ENCODE measurements around the gene RUBCNL.

Gene RUBCNL

DNA sequence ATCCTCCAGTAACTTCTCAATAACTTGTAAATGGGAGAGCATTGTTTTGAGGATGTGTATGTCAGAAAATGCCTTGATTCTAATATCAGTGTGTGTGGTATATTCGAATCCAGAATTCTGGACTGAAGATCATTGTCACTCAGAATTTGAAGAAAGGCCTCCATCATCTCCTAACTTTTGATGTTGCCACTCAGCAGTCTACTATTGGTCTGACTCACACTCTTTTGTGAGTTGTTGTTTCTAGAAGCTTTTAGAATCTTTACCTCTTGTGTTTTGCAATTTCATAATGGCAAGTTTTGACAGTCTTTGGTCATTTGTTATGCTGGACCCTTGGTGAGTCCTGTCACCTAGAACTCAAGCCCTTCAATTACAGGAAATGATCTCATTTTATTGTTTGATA is 77.0 kb downstream of the RUBCNL start:
- H3K4me2 ChIP-seq (ENCODE audit: low read depth, low read length), result no peak overlapping the region
- no peak overlapping the region for H3K9ac ChIP-seq (ENCODE audit: low read length)
- H3K27ac ChIP-seq (ENCODE audit: low read length), result no peak overlapping the region
- H2AFZ ChIP-seq (ENCODE audit: low read length), result no peak overlapping the region
- H4K20me1 ChIP-seq (ENCODE audit: insufficient read depth, low read length), result no peaks in the 10 kb centered on the region
- H3K9me3 ChIP-seq (replicated peaks; ENCODE audit: insufficient read depth, low read length), result no peaks in the 10 kb centered on the region
- no peaks in the 10 kb centered on the region for H3F3A ChIP-seq (ENCODE audit: insufficient read depth, low read length)
- H3K36me3 ChIP-seq (replicated peaks; ENCODE audit: insufficient read depth, low read length), result no peaks in the 10 kb centered on the region
- no peak overlapping the region for H3K4me3 ChIP-seq (ENCODE audit: low read length)
- H3K9me2 ChIP-seq (replicated peaks; ENCODE audit: insufficient read depth, low read length), result no peaks in the 10 kb centered on the region
- H3K27me3 ChIP-seq (replicated peaks; ENCODE audit: insufficient read depth, low read length), result no peaks in the 10 kb centered on the region
- H3K79me2 ChIP-seq (ENCODE audit: low read length), result no peaks in the 10 kb centered on the region
- H3K4me1 ChIP-seq (ENCODE audit: low read length), result no peaks in the 10 kb centered on the region
- no peak for TF ChIP-seq EZH2 (optimal IDR thresholded peaks at IDR 0.05; ENCODE audit: low read depth, low read length)
- no peak for TF ChIP-seq EZH2phosphoT487 (IDR thresholded peaks at IDR 0.05; ENCODE audit: low read length)
- TF ChIP-seq, protein P1, sequence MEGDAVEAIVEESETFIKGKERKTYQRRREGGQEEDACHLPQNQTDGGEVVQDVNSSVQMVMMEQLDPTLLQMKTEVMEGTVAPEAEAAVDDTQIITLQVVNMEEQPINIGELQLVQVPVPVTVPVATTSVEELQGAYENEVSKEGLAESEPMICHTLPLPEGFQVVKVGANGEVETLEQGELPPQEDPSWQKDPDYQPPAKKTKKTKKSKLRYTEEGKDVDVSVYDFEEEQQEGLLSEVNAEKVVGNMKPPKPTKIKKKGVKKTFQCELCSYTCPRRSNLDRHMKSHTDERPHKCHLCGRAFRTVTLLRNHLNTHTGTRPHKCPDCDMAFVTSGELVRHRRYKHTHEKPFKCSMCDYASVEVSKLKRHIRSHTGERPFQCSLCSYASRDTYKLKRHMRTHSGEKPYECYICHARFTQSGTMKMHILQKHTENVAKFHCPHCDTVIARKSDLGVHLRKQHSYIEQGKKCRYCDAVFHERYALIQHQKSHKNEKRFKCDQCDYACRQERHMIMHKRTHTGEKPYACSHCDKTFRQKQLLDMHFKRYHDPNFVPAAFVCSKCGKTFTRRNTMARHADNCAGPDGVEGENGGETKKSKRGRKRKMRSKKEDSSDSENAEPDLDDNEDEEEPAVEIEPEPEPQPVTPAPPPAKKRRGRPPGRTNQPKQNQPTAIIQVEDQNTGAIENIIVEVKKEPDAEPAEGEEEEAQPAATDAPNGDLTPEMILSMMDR (IDR thresholded peaks at IDR 0.05; ENCODE audit: low read length), result no peak
- DNase-seq, result no peak

DNA sequence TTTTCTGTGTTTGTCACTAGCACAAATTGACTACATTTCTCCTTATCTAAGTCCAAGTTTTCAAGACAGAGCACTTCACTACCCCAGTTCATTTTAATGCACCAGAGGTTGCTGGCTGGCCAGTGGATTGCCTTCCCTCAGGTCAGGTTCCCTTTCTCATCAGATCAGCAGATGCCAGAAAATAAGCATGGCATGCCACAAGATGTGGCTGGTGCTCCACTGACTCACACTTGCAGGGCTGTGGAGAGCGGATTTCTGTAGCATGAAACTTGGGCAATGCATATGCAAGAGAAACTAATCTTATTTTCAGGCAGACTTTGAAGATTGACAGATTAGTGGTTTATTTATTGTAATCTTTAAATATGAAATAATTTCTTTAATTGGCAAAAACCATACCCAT is 79.5 kb downstream of the RUBCNL start:
- Histone ChIP-seq H3K9me3 (replicated peaks; ENCODE audit: insufficient read depth, low read length) (no peaks in the 10 kb centered on the region), H4K20me1 (ENCODE audit: insufficient read depth, low read length) (no peaks in the 10 kb centered on the region), H3K9ac (ENCODE audit: low read length) (no peak overlapping the region), H3K4me2 (ENCODE audit: low read depth, low read length) (no peak overlapping the region), H3K79me2 (ENCODE audit: low read length) (no peaks in the 10 kb centered on the region), H2AFZ (ENCODE audit: low read length) (no peak overlapping the region), H3K27me3 (replicated peaks; ENCODE audit: insufficient read depth, low read length) (no peaks in the 10 kb centered on the region), H3F3A (ENCODE audit: insufficient read depth, low read length) (no peaks in the 10 kb centered on the region), H3K4me1 (ENCODE audit: low read length) (no peaks in the 10 kb centered on the region), H3K27ac (ENCODE audit: low read length) (no peak overlapping the region), H3K9me2 (replicated peaks; ENCODE audit: insufficient read depth, low read length) (no peaks in the 10 kb centered on the region), H3K36me3 (replicated peaks; ENCODE audit: insufficient read depth, low read length) (no peaks in the 10 kb centered on the region), H3K4me3 (ENCODE audit: low read length) (no peak overlapping the region)
- TF ChIP-seq EZH2 (optimal IDR thresholded peaks at IDR 0.05; ENCODE audit: low read depth, low read length) (no peak), EZH2phosphoT487 (IDR thresholded peaks at IDR 0.05; ENCODE audit: low read length) (no peak)
- TF ChIP-seq, protein P1 (IDR thresholded peaks at IDR 0.05; ENCODE audit: low read length), result no peak
- no peak for DNase-seq

DNA sequence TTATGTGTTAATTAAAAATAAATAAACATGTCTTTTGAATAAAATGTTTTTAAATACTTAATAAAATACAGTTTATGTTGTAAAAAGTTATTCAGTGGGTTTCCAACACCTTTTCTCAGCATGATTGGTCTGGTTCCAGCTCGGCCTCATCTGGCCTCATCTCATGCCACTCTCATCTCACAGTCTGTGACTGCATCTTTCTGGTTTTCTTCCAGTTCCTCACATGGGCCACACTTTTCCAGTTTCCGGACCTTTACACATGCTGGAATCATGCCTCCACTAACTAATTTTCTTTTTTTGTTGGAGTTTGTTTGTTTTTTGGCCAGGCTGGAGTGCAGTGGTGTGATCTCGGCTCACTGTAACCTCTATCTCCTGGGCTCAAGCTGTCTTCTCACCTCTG is 82.5 kb downstream of the RUBCNL start:
- H3K4me3 ChIP-seq (ENCODE audit: low read length), result no peak overlapping the region
- TF ChIP-seq, protein P1 (IDR thresholded peaks at IDR 0.05; ENCODE audit: low read length), result no peak
- TF ChIP-seq EZH2phosphoT487 (IDR thresholded peaks at IDR 0.05; ENCODE audit: low read length), result no peak
- TF ChIP-seq EZH2 (optimal IDR thresholded peaks at IDR 0.05; ENCODE audit: low read depth, low read length), result no peak
- H3K9me3 ChIP-seq (replicated peaks; ENCODE audit: insufficient read depth, low read length), result no peaks in the 10 kb centered on the region
- H3K4me2 ChIP-seq (ENCODE audit: low read depth, low read length), result no peak overlapping the region
- no peak overlapping the region for H2AFZ ChIP-seq (ENCODE audit: low read length)
- no peaks in the 10 kb centered on the region for H3F3A ChIP-seq (ENCODE audit: insufficient read depth, low read length)
- DNase-seq, result no peak
- no peaks in the 10 kb centered on the region for H3K27me3 ChIP-seq (replicated peaks; ENCODE audit: insufficient read depth, low read length)
- no peaks in the 10 kb centered on the region for H3K9me2 ChIP-seq (replicated peaks; ENCODE audit: insufficient read depth, low read length)
- H3K27ac ChIP-seq (ENCODE audit: low read length), result no peak overlapping the region
- H3K36me3 ChIP-seq (replicated peaks; ENCODE audit: insufficient read depth, low read length), result no peaks in the 10 kb centered on the region
- H4K20me1 ChIP-seq (ENCODE audit: insufficient read depth, low read length), result no peaks in the 10 kb centered on the region
- H3K4me1 ChIP-seq (ENCODE audit: low read length), result no peaks in the 10 kb centered on the region
- no peaks in the 10 kb centered on the region for H3K79me2 ChIP-seq (ENCODE audit: low read length)
- no peak overlapping the region for H3K9ac ChIP-seq (ENCODE audit: low read length)
